SJCRH30 (cell line): ENCODE data around the gene MED19. TPM values are rescaled to one million over a fixed set of nuclear protein-coding genes. Genes with fewer than 3 reads are reported as not detected.
A peak's percentile ranks its signal among the peaks of the same experiment; 100 is the strongest.

Source experiments
- DNase-seq, 2 experiments: peaks; one replicate each; pipeline ENCODE4 v3.0.0-alpha.2; 2015 to 2020
- H3K27ac ChIP-seq: fragments of 250-450 bp; sonication (Bioruptor Pico); 2 replicates; pipeline ENCODE4 v1.5.1; 2020; ENCODE audit warnings: mild to moderate bottlenecking, moderate library complexity
- H3K27me3 ChIP-seq: fragments of 250-450 bp; sonication (Bioruptor Pico); 2 replicates; pipeline ENCODE4 v1.5.1; 2020; ENCODE audit warnings: mild to moderate bottlenecking, moderate library complexity
- H3K36me3 ChIP-seq: fragments of 250-450 bp; sonication (Bioruptor Pico); 2 replicates; pipeline ENCODE4 v1.5.1; 2020; ENCODE audit warnings: mild to moderate bottlenecking, moderate library complexity
- H3K4me1 ChIP-seq: fragments of 250-450 bp; sonication (Bioruptor Pico); 2 replicates; pipeline ENCODE4 v1.5.1; 2020; ENCODE audit warnings: mild to moderate bottlenecking, moderate library complexity
- H3K4me3 ChIP-seq: fragments of 250-450 bp; sonication (Bioruptor Pico); 2 replicates; pipeline ENCODE4 v1.5.1; 2020; ENCODE audit warnings: mild to moderate bottlenecking, moderate library complexity
- H3K9me3 ChIP-seq: fragments of 250-450 bp; sonication (Bioruptor Pico); replicated peaks from 2 replicates; pipeline ENCODE4 v1.5.1; 2020; ENCODE audit warnings: mild to moderate bottlenecking, moderate library complexity
- total RNA-seq: library from RNA; depleted of rRNA; stranded (reverse); fragments of >200 nt; shearing (Covaris generic); gene quantifications from 2 replicates; pipeline ENCODE4 v1.2.3, GENCODE V29; 2014; rRNA removed

Gene MED19, protein sequence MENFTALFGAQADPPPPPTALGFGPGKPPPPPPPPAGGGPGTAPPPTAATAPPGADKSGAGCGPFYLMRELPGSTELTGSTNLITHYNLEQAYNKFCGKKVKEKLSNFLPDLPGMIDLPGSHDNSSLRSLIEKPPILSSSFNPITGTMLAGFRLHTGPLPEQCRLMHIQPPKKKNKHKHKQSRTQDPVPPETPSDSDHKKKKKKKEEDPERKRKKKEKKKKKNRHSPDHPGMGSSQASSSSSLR
- 28.1 and 28.6 TPM in 2 replicates for total RNA-seq

DNA sequence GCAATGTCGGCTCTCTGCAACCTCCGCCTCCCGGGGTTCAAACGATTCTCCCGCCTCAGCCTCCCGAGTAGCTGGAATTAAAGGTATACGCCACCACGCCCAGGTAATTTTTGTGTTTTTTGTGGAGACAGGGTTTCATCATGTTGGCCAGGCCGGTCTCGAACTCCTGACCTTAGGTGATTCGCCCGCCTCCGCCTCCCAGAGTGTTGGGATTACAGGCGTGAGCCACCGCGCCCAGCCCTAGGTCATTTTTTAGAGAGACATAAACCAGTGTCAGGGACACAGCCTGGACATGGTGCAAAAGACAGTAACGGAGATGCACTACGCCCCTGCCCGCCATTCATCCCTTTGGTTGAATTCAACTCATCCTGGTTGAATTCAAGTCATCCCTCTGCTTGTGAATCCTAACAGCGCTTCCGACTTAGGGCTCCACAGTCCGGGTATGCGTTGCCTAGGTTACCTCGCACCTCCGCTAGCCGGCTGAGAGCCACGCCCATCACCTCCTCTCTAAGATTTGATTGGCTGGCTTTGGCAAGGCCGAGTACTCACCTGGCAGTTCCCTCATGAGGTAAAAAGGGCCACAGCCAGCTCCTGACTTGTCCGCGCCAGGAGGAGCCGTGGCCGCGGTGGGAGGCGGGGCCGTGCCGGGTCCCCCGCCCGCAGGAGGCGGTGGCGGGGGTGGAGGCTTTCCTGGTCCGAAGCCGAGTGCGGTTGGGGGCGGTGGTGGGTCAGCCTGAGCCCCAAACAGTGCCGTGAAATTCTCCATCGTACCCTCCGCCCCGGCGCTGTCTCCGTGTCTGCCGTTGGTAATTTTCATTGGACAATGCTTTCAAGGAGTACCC lies at the start of gene MED19:
MED19 (minus strand) TSS at position 802 of the 842 bp plus-strand sequence; CDS start at position 766, 36 bp downstream.
- DNase-seq: peak; percentile 71 to 78
- Histone ChIP-seq H3K4me3 (peak within 1 kb of the TSS; percentile 83), H3K36me3 (peaks cover 12% of the 10 kb centered on the region), H3K27ac (peak within 1 kb of the TSS; percentile 78), H3K27me3 (no peaks in the 10 kb centered on the region), H3K4me1 (peaks cover 5% of the 10 kb centered on the region; the same call in 1 of the 2 replicates), H3K9me3 (no peaks in the 10 kb centered on the region)

DNA sequence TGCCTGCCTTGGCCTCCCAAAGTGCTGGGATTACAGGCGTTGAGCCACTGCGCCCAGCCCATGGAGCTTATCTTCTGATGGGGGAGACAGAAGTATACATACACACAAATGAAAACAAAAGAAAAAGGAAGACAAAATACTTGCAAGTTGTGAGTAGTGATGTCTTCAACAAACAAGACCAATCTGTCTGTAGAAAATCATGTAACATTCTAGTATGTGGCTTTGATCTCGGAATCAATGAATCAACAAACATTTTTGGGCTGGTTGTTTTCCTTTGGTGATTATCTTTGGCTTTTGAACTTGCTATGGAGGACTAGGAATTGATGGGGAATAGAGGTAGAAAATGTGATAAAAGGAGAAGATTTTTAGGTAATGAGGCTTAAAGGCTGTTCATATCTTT lies 46.2 kb upstream of the MED19 start:
- Histone ChIP-seq H3K4me3 (no peak overlapping the region), H3K9me3 (no peaks in the 10 kb centered on the region), H3K36me3 (no peaks in the 10 kb centered on the region), H3K4me1 (no peaks in the 10 kb centered on the region), H3K27ac (no peak overlapping the region), H3K27me3 (no peaks in the 10 kb centered on the region)
- no peak for DNase-seq

DNA sequence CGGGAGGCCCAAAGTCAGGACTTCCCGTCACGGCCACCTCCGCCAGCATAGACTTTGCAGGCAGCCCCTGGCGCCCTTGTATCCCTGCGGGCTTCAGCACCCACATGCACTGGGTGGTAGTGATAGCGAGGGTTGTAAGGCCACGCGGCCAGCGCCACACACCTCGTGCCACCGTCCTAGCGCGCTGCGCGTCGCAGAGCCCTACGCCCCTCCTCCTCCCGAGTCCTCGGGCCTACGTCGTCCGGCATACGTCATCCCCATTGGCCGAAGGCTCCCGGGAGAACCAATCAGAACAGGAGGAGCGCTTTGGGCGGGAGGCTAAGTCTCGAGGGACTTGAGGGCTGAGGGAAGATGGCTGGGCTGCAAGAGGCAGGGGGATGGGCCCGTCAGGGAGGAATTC lies 40.9 kb upstream of the MED19 start:
- Histone ChIP-seq H3K4me3 (no peak overlapping the region), H3K36me3 (no peaks in the 10 kb centered on the region), H3K27me3 (no peaks in the 10 kb centered on the region), H3K9me3 (no peaks in the 10 kb centered on the region), H3K27ac (no peak overlapping the region), H3K4me1 (no peaks in the 10 kb centered on the region)
- no peak for DNase-seq

GRCh38 chr11:57751676-57752253 lies 39.8 kb upstream of the MED19 start, which contains the start of gene BTBD18:
Gene BTBD18, minus strand, starts transcription at chr11:57751819. Its CDS starts 631 bp downstream, at chr11:57751188.
- Histone ChIP-seq H3K27ac (no peak within 1 kb of the TSS), H3K36me3 (no peaks in the 10 kb centered on the region; the same call in 1 of the 2 replicates), H3K4me1 (no peaks in the 10 kb centered on the region), H3K4me3 (no peak within 1 kb of the TSS), H3K9me3 (no peaks in the 10 kb centered on the region), H3K27me3 (no peaks in the 10 kb centered on the region)
- DNase-seq: peak in 1 of 2 experiments; percentile 46

GRCh38 chr11:57751176-57751575 lies 39.2 kb upstream of the MED19 start:
- DNase-seq: no peak
- H3K4me3 ChIP-seq: no peak overlapping the region
- H3K27ac ChIP-seq: no peak overlapping the region
- H3K36me3 ChIP-seq: no peaks in the 10 kb centered on the region; the same call in 1 of the 2 replicates
- no peaks in the 10 kb centered on the region for H3K4me1 ChIP-seq
- H3K9me3 ChIP-seq: no peaks in the 10 kb centered on the region
- H3K27me3 ChIP-seq: no peaks in the 10 kb centered on the region

- DNase-seq: no peak
- Histone ChIP-seq H3K4me1 (peaks cover 5% of the 10 kb centered on the region), H3K4me3 (no peak overlapping the region), H3K9me3 (no peaks in the 10 kb centered on the region), H3K27ac (no peak overlapping the region), H3K36me3 (peaks cover 16% of the 10 kb centered on the region), H3K27me3 (no peaks in the 10 kb centered on the region)
Observed at GRCh38 chr11:57746920-57747319, 34.9 kb upstream of the MED19 start.

DNA sequence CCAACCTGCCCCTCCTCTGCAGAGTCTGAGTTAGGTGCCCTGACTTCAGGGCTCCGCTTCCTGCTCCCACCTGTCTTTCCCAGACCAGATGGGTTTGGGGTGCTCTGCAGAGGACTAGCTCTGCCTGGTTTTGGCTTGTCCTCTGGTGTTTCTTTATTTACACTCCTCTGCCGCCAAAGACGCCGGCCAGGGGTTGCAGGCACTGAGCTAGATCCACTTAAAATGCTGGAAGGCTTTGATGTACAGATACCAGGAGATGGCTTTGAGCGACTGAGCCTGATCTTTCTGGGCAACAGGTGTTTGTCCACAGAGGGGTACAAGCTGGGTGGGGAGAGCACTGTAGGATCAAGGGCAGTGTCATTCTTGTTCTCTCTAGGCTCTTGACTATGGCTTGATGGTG lies 33.2 kb upstream of the MED19 start:
- Histone ChIP-seq H3K27me3 (no peaks in the 10 kb centered on the region), H3K4me3 (no peak overlapping the region), H3K4me1 (peaks cover 9% of the 10 kb centered on the region), H3K27ac (no peak overlapping the region), H3K36me3 (peaks cover 20% of the 10 kb centered on the region), H3K9me3 (no peaks in the 10 kb centered on the region)
- DNase-seq: no peak

DNA sequence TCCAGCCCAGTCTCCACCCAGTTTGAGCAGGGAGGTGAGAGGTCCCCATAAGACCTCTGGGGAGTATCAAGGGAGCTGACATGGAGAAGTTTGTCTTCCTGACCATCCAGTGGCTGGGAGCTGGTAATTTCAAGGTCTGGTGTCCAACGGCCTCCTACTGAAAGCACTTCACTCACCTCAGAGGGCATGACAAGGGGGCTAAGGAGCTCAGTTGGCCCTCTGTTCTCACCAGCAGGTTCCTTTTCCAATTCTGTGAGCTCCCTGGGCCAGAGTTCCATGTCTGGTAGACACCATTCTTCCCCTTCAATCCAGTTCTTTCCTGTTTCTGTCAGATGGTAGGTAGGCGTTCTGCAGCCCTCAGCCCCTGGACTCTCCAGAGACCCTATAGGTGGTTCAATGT lies 32.3 kb upstream of the MED19 start:
- H3K36me3 ChIP-seq: peaks cover 25% of the 10 kb centered on the region
- H3K9me3 ChIP-seq: no peaks in the 10 kb centered on the region
- DNase-seq: no peak
- H3K27me3 ChIP-seq: no peaks in the 10 kb centered on the region
- H3K4me3 ChIP-seq: no peak overlapping the region
- H3K4me1 ChIP-seq: peaks cover 9% of the 10 kb centered on the region
- no peak overlapping the region for H3K27ac ChIP-seq

- peak overlapping the region; percentile 90 for H3K4me3 ChIP-seq
- peaks cover 38% of the 10 kb centered on the region for H3K36me3 ChIP-seq
- H3K9me3 ChIP-seq: no peaks in the 10 kb centered on the region
Observed at GRCh38 chr11:57742087-57742452, 30.1 kb upstream of the MED19 start.

GRCh38 chr11:57741132-57742086 lies 29.4 kb upstream of the MED19 start, which contains the start of gene SELENOH:
Gene SELENOH, plus strand, starts transcription at chr11:57741491. Its CDS starts 105 bp downstream, at chr11:57741596.
- H3K4me3 ChIP-seq: peak within 1 kb of the TSS; percentile 90
- H3K27ac ChIP-seq: peak within 1 kb of the TSS; percentile 76
- DNase-seq: peak; percentile 98
- H3K27me3 ChIP-seq: no peaks in the 10 kb centered on the region
- H3K36me3 ChIP-seq: peaks cover 40% of the 10 kb centered on the region
- H3K4me1 ChIP-seq: peaks cover 9% of the 10 kb centered on the region
- H3K9me3 ChIP-seq: no peaks in the 10 kb centered on the region

More at GRCh38 chr11:57742087-57742452, 30.1 kb upstream of the MED19 start:
- Histone ChIP-seq H3K4me1 (peaks cover 9% of the 10 kb centered on the region), H3K27ac (peak overlapping the region; percentile 76), H3K27me3 (no peaks in the 10 kb centered on the region)
- no peak for DNase-seq

DNA sequence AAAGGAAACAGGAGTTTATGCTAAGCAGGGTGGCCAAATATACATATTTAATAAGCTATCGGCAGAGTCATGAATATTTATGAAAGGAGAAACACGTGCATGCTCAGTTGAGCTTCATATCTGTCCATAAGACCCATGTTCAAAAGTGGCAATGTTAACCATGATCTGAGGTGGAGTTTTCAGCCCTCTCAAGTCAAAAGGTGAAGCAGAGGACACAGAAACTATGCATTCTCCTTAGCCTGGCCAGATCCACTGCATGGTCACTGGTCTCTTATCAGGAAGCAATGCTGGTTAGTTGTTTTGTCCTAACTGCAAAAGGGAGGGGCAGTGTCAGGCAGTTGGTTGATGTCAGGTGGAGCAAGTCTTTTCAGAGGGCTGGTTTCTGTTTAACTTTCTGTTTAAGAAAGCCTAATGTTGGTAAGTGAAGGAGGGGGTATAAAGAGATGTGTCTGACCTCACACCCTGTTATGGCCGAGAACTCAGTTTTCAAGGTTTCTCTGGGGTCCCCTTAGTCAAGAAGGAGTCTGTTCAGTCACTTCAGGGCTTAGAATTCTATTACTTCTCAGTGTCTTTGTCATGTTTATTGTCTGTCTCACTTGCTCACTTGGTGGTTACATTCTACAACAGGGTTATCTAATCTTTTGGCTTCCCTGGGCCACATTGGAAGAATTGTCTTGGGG lies 23.7 kb upstream of the MED19 start:
- H3K4me3 ChIP-seq: no peak overlapping the region
- no peak overlapping the region for H3K27ac ChIP-seq
- no peaks in the 10 kb centered on the region for H3K27me3 ChIP-seq
- H3K9me3 ChIP-seq: no peaks in the 10 kb centered on the region
- 0 out of 2 replicates have a peak, but pooled peaks cover 3% of the 10 kb centered on the region for H3K4me1 ChIP-seq
- DNase-seq: no peak
- H3K36me3 ChIP-seq: peaks cover 45% of the 10 kb centered on the region

DNA sequence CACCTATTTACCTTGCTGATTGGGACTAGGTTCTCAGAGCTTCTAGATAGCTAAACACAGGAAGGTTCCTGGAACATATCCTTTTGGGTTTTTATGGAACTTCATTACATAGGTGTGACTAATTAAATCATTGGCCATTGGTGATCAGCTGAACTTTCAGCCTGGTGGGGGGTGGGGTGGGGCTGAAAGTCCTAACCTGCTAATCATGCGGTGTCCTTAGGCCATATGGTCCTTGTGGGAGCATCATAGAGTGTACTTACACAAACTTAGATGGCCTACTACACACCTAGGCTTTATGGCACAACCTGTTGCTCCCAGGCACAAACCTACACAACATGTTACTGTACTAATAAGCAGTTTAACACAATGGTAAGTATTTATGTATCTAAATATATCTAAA lies 20.6 kb upstream of the MED19 start:
- Histone ChIP-seq H3K27me3 (no peaks in the 10 kb centered on the region), H3K9me3 (no peaks in the 10 kb centered on the region), H3K4me3 (no peak overlapping the region), H3K27ac (no peak overlapping the region), H3K4me1 (no peaks in the 10 kb centered on the region), H3K36me3 (peaks cover 29% of the 10 kb centered on the region)
- DNase-seq: no peak

- no peak for DNase-seq
- H3K4me3 ChIP-seq: no peak overlapping the region
- no peaks in the 10 kb centered on the region for H3K4me1 ChIP-seq
- H3K27me3 ChIP-seq: no peaks in the 10 kb centered on the region
- H3K27ac ChIP-seq: no peak overlapping the region
- H3K36me3 ChIP-seq: peaks cover 23% of the 10 kb centered on the region
- H3K9me3 ChIP-seq: no peaks in the 10 kb centered on the region
Observed at GRCh38 chr11:57729479-57729878, 17.5 kb upstream of the MED19 start.
